HCT116 (cell line): ENCODE results near the gene HK3. TPM values are rescaled to one million over a fixed set of nuclear protein-coding genes. Genes with fewer than 3 reads are reported as not detected.

Experiments
- ATAC-seq: fragments of 200-7000 bp; cut with Tn5 transposase; 2 replicates; pipeline ENCODE4 v1.9.1; 2020; ENCODE audit warnings: mild to moderate bottlenecking, moderate library complexity
- BruUV-seq: library from RNA; stranded (reverse); fragments of 400-500 nt; replicated peaks from 2 replicates; lab custom pipeline; 2021; lab: Mats Ljungman, UMichigan
- CTCF ChIA-PET: fragments of 300-600 bp; sonication (Branson Sonifier 250); formaldehyde crosslinking; loops from one replicate; lab custom pipeline; 2021; ENCODE audit warnings: antibody characterized with exemption; lab: Charles Lee
- POLR2A ChIA-PET: fragments of 300-600, 350-600 bp; sonication (Branson Sonifier 250); formaldehyde crosslinking; loops from one replicate; lab custom pipeline; 2021; ENCODE audit warnings: antibody characterized with exemption; lab: Charles Lee
- RAD21 ChIA-PET, 2 experiments: fragments of 300-600 bp; sonication (Branson Sonifier 250); formaldehyde crosslinking; loops; one replicate each; lab custom pipeline; 2023; ENCODE audit warnings: low total read pairs in 2 of 2; ENCODE audit not compliant: uncharacterized antibody in 2 of 2, unreplicated experiment in 2 of 2, low non-redundant PET in 1 of 2; lab: Charles Lee
- DNase-seq: peaks from one replicate; pipeline ENCODE4 v3.0.0-alpha.2; 2010; ENCODE audit warnings: low read depth, low spot score
- H2AFZ ChIP-seq: fragments of 200-600 bp; shearing (Covaris generic), sonication (generic); 2 replicates; pipeline ENCODE4 v1.6.1; 2017; ENCODE audit warnings: low read depth, mixed run types, mixed read lengths, antibody characterized with exemption, low read length; ENCODE audit not compliant: poor library complexity, severe bottlenecking
- H3K27ac ChIP-seq: 2 replicates; pipeline ENCODE4 v1.5.1; 2012; ENCODE audit warnings: low read depth, low read length
- H3K27me3 ChIP-seq: fragments of 200-600 bp; sonication (generic); 2 replicates; pipeline ENCODE4 v1.6.1; 2016; ENCODE audit warnings: mixed run types, low read length, mixed read lengths; ENCODE audit not compliant: insufficient read depth
- H3K36me3 ChIP-seq, 2 experiments: fragments of 200-500 bp in 1 of 2; fragments of 200-600 bp in 1 of 2; sonication (Bioruptor generic) in 1 of 2; sonication (generic) in 1 of 2; 2 replicates each; pipeline versions ENCODE4 v1.5.1 to v1.6.1; 2014 to 2016; ENCODE audit warnings: low read length in 2 of 2, inconsistent platforms in 1 of 2, mixed read lengths in 1 of 2, mixed run types in 1 of 2; ENCODE audit not compliant: insufficient read depth in 2 of 2, control insufficient read depth in 1 of 2
- H3K4me1 ChIP-seq, 2 experiments: fragments of 200-600 bp in 1 of 2; sonication (generic) in 1 of 2; 2 replicates each; pipeline versions ENCODE4 v1.5.1 to v1.6.1; 2012 to 2017; ENCODE audit warnings: low read length in 2 of 2, inconsistent platforms in 1 of 2, mild to moderate bottlenecking in 1 of 2, mixed read lengths in 1 of 2, mixed run types in 1 of 2, moderate library complexity in 1 of 2; ENCODE audit not compliant: insufficient read depth in 2 of 2, control insufficient read depth in 1 of 2
- H3K4me2 ChIP-seq: fragments of 200-600 bp; sonication (generic); 2 replicates; pipeline ENCODE4 v1.6.1; 2017; ENCODE audit warnings: mixed run types, low read length, mixed read lengths
- H3K4me3 ChIP-seq, 2 experiments: fragments of 200-600 bp in 1 of 2; sonication (generic) in 1 of 2; replicated peaks in 1 of 2; 2 replicates each; pipeline ENCODE4 v1.5.1; 2011 to 2016; ENCODE audit warnings: low read length in 2 of 2, control low read depth in 1 of 2, low read depth in 1 of 2, mild to moderate bottlenecking in 1 of 2, mixed read lengths in 1 of 2, mixed run types in 1 of 2
- H3K79me2 ChIP-seq: fragments of 200-600 bp; sonication (generic); 2 replicates; pipeline ENCODE4 v1.6.1; 2017; ENCODE audit warnings: mild to moderate bottlenecking, mixed run types, low read length, moderate library complexity, mixed read lengths; ENCODE audit not compliant: insufficient read depth
- H3K9ac ChIP-seq: fragments of 200-600 bp; sonication (generic); 2 replicates; pipeline ENCODE4 v1.6.1; 2016; ENCODE audit warnings: low read length, mixed read lengths
- H3K9me2 ChIP-seq: fragments of 200-600 bp; sonication (generic), shearing (Covaris generic); 2 replicates; pipeline ENCODE4 v1.6.1; 2017; ENCODE audit warnings: mixed run types, mild to moderate bottlenecking, moderate library complexity; ENCODE audit not compliant: insufficient read depth
- H3K9me3 ChIP-seq, 2 experiments: fragments of 200-500 bp in 1 of 2; fragments of 200-600 bp in 1 of 2; sonication (Bioruptor generic) in 1 of 2; sonication (generic) in 1 of 2; 2 replicates each; pipeline ENCODE4 v1.6.1; 2014 to 2017; ENCODE audit warnings: low read length in 2 of 2, mixed read lengths in 2 of 2, inconsistent platforms in 1 of 2, low read depth in 1 of 2, mild to moderate bottlenecking in 1 of 2, mixed run types in 1 of 2, moderate library complexity in 1 of 2; ENCODE audit not compliant: control insufficient read depth in 1 of 2, insufficient read depth in 1 of 2
- H4K20me1 ChIP-seq: fragments of 200-600 bp; sonication (generic), shearing (Covaris generic); 2 replicates; pipeline ENCODE4 v1.6.1; 2017; ENCODE audit warnings: mixed run types, mild to moderate bottlenecking, moderate library complexity; ENCODE audit not compliant: insufficient read depth
- JUND ChIP-seq: IDR thresholded peaks from 2 replicates; pipeline ENCODE4 v1.6.1; 2012
- POLR2AphosphoS5 ChIP-seq: IDR thresholded peaks from 2 replicates; pipeline ENCODE4 v1.6.1; 2011; ENCODE audit warnings: mild to moderate bottlenecking, low read depth, low read length, moderate library complexity
- SIN3A ChIP-seq: IDR thresholded peaks from 2 replicates; pipeline ENCODE4 v1.6.1; 2012; ENCODE audit warnings: low read depth
- SRF ChIP-seq: IDR thresholded peaks from 2 replicates; pipeline ENCODE4 v1.6.1; 2012; ENCODE audit warnings: low read depth
- TCF7L2 ChIP-seq: IDR thresholded peaks from 2 replicates; pipeline ENCODE4 v1.7.0; 2011; ENCODE audit warnings: borderline replicate concordance, inconsistent platforms; ENCODE audit not compliant: insufficient read depth, insufficient read length; ENCODE audit errors: extremely low read depth
- ZFX ChIP-seq: fragments of 450-650 bp; IDR thresholded peaks from 2 replicates; pipeline ENCODE4 v1.6.1; 2017
- intact Hi-C: fragments of 100-400 bp; cut with micrococcal nuclease; formaldehyde crosslinking; loops from 2 replicates; pipeline ENCODE4 v1.10.0; 2022
- total RNA-seq: library from RNA; stranded (reverse); gene quantifications from one replicate; pipeline ENCODE4 v1.2.1, GENCODE V29; 2021; ENCODE audit not compliant: unreplicated experiment
- TF ChIP-seq, protein P1 (sequence below), 3 experiments: fragments of 200-600 bp in 1 of 3; sonication (generic) in 1 of 3; IDR thresholded peaks in 2 of 3; conservative IDR thresholded peaks in 1 of 3; 2 replicates each; pipeline ENCODE4 v1.5.1; 2012 to 2017; ENCODE audit warnings: low read depth in 2 of 3, low read length in 2 of 3, antibody characterized with exemption in 1 of 3, borderline replicate concordance in 1 of 3, control low read depth in 1 of 3, mild to moderate bottlenecking in 1 of 3, mixed read lengths in 1 of 3, mixed run types in 1 of 3, moderate library complexity in 1 of 3; ENCODE audit not compliant: insufficient read depth in 1 of 3
- TF ChIP-seq, protein P2 (sequence below): IDR thresholded peaks from 2 replicates; pipeline ENCODE4 v1.6.1; 2012

The HK3 gene
- total RNA-seq, 1 experiment from 2014 or later = 0.30 TPM

- no peak overlapping the region for H3K27ac ChIP-seq
- ATAC-seq = no peak
- H3K9me2 ChIP-seq = no peaks in the 10 kb centered on the region
- H3K79me2 ChIP-seq = no peaks in the 10 kb centered on the region
- RAD21 ChIA-PET = no interaction called here
- no peak overlapping the region for H2AFZ ChIP-seq
- no peaks in the 10 kb centered on the region for H3K4me1 ChIP-seq
- no TSS peak for BruUV-seq
- DNase-seq = no peak
- H3K9me3 ChIP-seq = no peaks in the 10 kb centered on the region
- H4K20me1 ChIP-seq = no peaks in the 10 kb centered on the region
- intact Hi-C loops = no loop called here
- no peak overlapping the region for H3K4me3 ChIP-seq
- H3K4me2 ChIP-seq = no peak overlapping the region
- TF ChIP-seq SIN3A (no peak), TCF7L2 (no peak), POLR2AphosphoS5 (no peak), SRF (no peak), JUND (no peak), ZFX (no peak)
- TF ChIP-seq, protein P1, sequence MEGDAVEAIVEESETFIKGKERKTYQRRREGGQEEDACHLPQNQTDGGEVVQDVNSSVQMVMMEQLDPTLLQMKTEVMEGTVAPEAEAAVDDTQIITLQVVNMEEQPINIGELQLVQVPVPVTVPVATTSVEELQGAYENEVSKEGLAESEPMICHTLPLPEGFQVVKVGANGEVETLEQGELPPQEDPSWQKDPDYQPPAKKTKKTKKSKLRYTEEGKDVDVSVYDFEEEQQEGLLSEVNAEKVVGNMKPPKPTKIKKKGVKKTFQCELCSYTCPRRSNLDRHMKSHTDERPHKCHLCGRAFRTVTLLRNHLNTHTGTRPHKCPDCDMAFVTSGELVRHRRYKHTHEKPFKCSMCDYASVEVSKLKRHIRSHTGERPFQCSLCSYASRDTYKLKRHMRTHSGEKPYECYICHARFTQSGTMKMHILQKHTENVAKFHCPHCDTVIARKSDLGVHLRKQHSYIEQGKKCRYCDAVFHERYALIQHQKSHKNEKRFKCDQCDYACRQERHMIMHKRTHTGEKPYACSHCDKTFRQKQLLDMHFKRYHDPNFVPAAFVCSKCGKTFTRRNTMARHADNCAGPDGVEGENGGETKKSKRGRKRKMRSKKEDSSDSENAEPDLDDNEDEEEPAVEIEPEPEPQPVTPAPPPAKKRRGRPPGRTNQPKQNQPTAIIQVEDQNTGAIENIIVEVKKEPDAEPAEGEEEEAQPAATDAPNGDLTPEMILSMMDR (IDR thresholded peaks at IDR 0.05 in 2 of 3, conservative IDR thresholded peaks at IDR 0.05 in 1 of 3; ENCODE audit: borderline replicate concordance in 1 of 3, insufficient read depth in 1 of 3, low read depth in 2 of 3, low read length in 2 of 3) = no peak
- TF ChIP-seq, protein P2, sequence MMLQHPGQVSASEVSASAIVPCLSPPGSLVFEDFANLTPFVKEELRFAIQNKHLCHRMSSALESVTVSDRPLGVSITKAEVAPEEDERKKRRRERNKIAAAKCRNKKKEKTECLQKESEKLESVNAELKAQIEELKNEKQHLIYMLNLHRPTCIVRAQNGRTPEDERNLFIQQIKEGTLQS = no peak
- H3K27me3 ChIP-seq = no peaks in the 10 kb centered on the region
- H3K36me3 ChIP-seq = no peaks in the 10 kb centered on the region
- CTCF ChIA-PET = no interaction called here
- no peak overlapping the region for H3K9ac ChIP-seq
- POLR2A ChIA-PET = no interaction called here
Measured at GRCh38 chr5:176851871-176852658, 47.1 kb downstream of the HK3 start.
